Measurements from ENCODE around the gene GATA5.

The GATA5 gene

GRCh38 chr20:62475772-62476055 is at the start of gene GATA5:
GATA5 (minus strand) TSS chr20:62475995; CDS start chr20:62475521, 474 bp downstream.
- no peak for DNase-seq (ENCODE audit: low spot score)

- no peak for DNase-seq (ENCODE audit: low spot score)
These were observed 49.2 kb upstream of the GATA5 start for GRCh38 chr20:62525014-62525413.

- DNase-seq (ENCODE audit: low spot score) = no peak
These were observed 48.7 kb upstream of the GATA5 start for GRCh38 chr20:62524505-62524911.

GRCh38 chr20:62523473-62524203 is 47.8 kb upstream of the GATA5 start:
- no peak for DNase-seq (ENCODE audit: low spot score)

GRCh38 chr20:62522748-62523396 is 47.1 kb upstream of the GATA5 start:
- DNase-seq (ENCODE audit: low spot score) = no peak

- DNase-seq (ENCODE audit: low spot score) = no peak
These were observed 44.0 kb upstream of the GATA5 start for GRCh38 chr20:62519826-62520225.

- no peak for DNase-seq (ENCODE audit: low spot score)
These were observed 43.1 kb upstream of the GATA5 start for GRCh38 chr20:62518911-62519310.

- no peak for DNase-seq (ENCODE audit: low spot score)
These were observed 42.3 kb upstream of the GATA5 start for GRCh38 chr20:62517901-62518610.

- DNase-seq (ENCODE audit: low spot score) = no peak
These were observed 41.4 kb upstream of the GATA5 start for GRCh38 chr20:62517168-62517567.

GRCh38 chr20:62516338-62516737 is 40.5 kb upstream of the GATA5 start:
- no peak for DNase-seq (ENCODE audit: low spot score)

- DNase-seq (ENCODE audit: low spot score) = no peak
These were observed 40.0 kb upstream of the GATA5 start for GRCh38 chr20:62515826-62516225.

- no peak for DNase-seq (ENCODE audit: low spot score)
These were observed 39.5 kb upstream of the GATA5 start for GRCh38 chr20:62515280-62515679.

- no peak for DNase-seq (ENCODE audit: low spot score)
These were observed 38.2 kb upstream of the GATA5 start for GRCh38 chr20:62513991-62514390.

GRCh38 chr20:62511915-62512610 is 36.3 kb upstream of the GATA5 start:
- no peak for DNase-seq (ENCODE audit: low spot score)

GRCh38 chr20:62511300-62511914 is 35.6 kb upstream of the GATA5 start:
- DNase-seq (ENCODE audit: low spot score) = no peak

- DNase-seq (ENCODE audit: low spot score) = no peak
These were observed 32.9 kb upstream of the GATA5 start for GRCh38 chr20:62508641-62509051.

- no peak for DNase-seq (ENCODE audit: low spot score)
These were observed 32.3 kb upstream of the GATA5 start for GRCh38 chr20:62507991-62508640.

- no peak for DNase-seq (ENCODE audit: low spot score)
These were observed 31.5 kb upstream of the GATA5 start for GRCh38 chr20:62507323-62507722.

- DNase-seq (ENCODE audit: low spot score) = no peak
These were observed 31.0 kb upstream of the GATA5 start for GRCh38 chr20:62506791-62507190.

- no peak for DNase-seq (ENCODE audit: low spot score)
These were observed 30.3 kb upstream of the GATA5 start for GRCh38 chr20:62506087-62506486.

GRCh38 chr20:62505337-62506045 is 29.7 kb upstream of the GATA5 start:
- no peak for DNase-seq (ENCODE audit: low spot score)

All from kidney tubule cell (primary cell).